SK-N-SH treated with all-trans-retinoic acid at 6 μM for 48 hours (cell line): ENCODE data around the gene ARID5B.
A peak's percentile ranks its signal among the peaks of the same experiment; 100 is the strongest.

Experiments used
- ATAC-seq: fragments of 200-7000 bp; cut with Tn5 transposase; 3 replicates; pipeline ENCODE4 v1.9.1; 2020; ENCODE audit warnings: mild to moderate bottlenecking, moderate library complexity
- BACH2 ChIP-seq: fragments of 250-450 bp; sonication (Bioruptor Pico); IDR thresholded peaks from 2 replicates; pipeline ENCODE4 v1.9.0; 2021; ENCODE audit warnings: mild to moderate bottlenecking, borderline replicate concordance
- CSDC2 ChIP-seq: fragments of 250-450 bp; sonication (Bioruptor Pico); IDR thresholded peaks from 2 replicates; pipeline ENCODE4 v1.5.0; 2020; ENCODE audit warnings: mild to moderate bottlenecking, moderate library complexity
- ESRRG ChIP-seq: fragments of 250-450 bp; sonication (Bioruptor Pico); IDR thresholded peaks from 2 replicates; pipeline ENCODE4 v1.6.1; 2021; ENCODE audit warnings: mild to moderate bottlenecking
- GLIS3 ChIP-seq: fragments of 250-450 bp; sonication (Bioruptor Pico); IDR thresholded peaks from 2 replicates; pipeline ENCODE4 v1.5.0; 2020; ENCODE audit warnings: mild to moderate bottlenecking, moderate library complexity
- ISL1 ChIP-seq: fragments of 250-450 bp; sonication (Bioruptor Pico); IDR thresholded peaks from 2 replicates; pipeline ENCODE4 v2.1.2; 2022; ENCODE audit warnings: mild to moderate bottlenecking, moderate library complexity
- OSR1 ChIP-seq: fragments of 250-450 bp; sonication (Bioruptor Pico); IDR thresholded peaks from 2 replicates; pipeline ENCODE4 v1.8.0; 2022; ENCODE audit warnings: moderate library complexity, mild to moderate bottlenecking, inconsistent platforms
- PPARA ChIP-seq: fragments of 250-450 bp; sonication (Bioruptor Pico); IDR thresholded peaks from 2 replicates; pipeline ENCODE4 v1.5.0; 2020; ENCODE audit warnings: mild to moderate bottlenecking, borderline replicate concordance
- RARB ChIP-seq: fragments of 250-450 bp; sonication (Bioruptor Pico); IDR thresholded peaks from 2 replicates; pipeline ENCODE4 v1.8.0; 2021; ENCODE audit warnings: mild to moderate bottlenecking, moderate library complexity
- SNAI2 ChIP-seq: fragments of 250-450 bp; sonication (Bioruptor Pico); IDR thresholded peaks from 2 replicates; pipeline ENCODE4 v1.5.0; 2020; ENCODE audit warnings: mild to moderate bottlenecking, moderate library complexity
- TOX ChIP-seq: fragments of 250-450 bp; sonication (Bioruptor Pico); IDR thresholded peaks from 2 replicates; pipeline ENCODE4 v1.8.0; 2021; ENCODE audit warnings: mild to moderate bottlenecking, moderate library complexity, borderline replicate concordance
- ZC3H10 ChIP-seq: fragments of 250-450 bp; sonication (Bioruptor Pico); IDR thresholded peaks from 2 replicates; pipeline ENCODE4 v1.5.1; 2021; ENCODE audit warnings: mild to moderate bottlenecking, moderate library complexity
- ZFP30 ChIP-seq: fragments of 450-650 bp; formaldehyde crosslinking; IDR thresholded peaks from 2 replicates; pipeline ENCODE4 v1.5.0; 2022; ENCODE audit warnings: mild to moderate bottlenecking, moderate library complexity
- ZNF565 ChIP-seq: fragments of 450-650 bp; formaldehyde crosslinking; conservative IDR thresholded peaks from 2 replicates; pipeline ENCODE4 v1.5.0; 2020; ENCODE audit warnings: low read depth, mild to moderate bottlenecking, moderate library complexity
- ZNF70 ChIP-seq: fragments of 450-650 bp; formaldehyde crosslinking; IDR thresholded peaks from 2 replicates; pipeline ENCODE4 v1.5.0; 2020; ENCODE audit warnings: mild to moderate bottlenecking, moderate library complexity
- ZNF8 ChIP-seq: fragments of 450-650 bp; formaldehyde crosslinking; IDR thresholded peaks from 2 replicates; pipeline ENCODE4 v1.5.0; 2020; ENCODE audit warnings: mild to moderate bottlenecking, moderate library complexity
- TF ChIP-seq, protein P1 (sequence below): fragments of 250-450 bp; sonication (Bioruptor Pico); IDR thresholded peaks from 2 replicates; pipeline ENCODE4 v1.5.0; 2020; ENCODE audit warnings: mild to moderate bottlenecking, moderate library complexity
- TF ChIP-seq, protein P2 (sequence below): fragments of 250-450 bp; sonication (Bioruptor Pico); IDR thresholded peaks from 2 replicates; pipeline ENCODE4 v1.5.1; 2021; ENCODE audit warnings: mild to moderate bottlenecking, moderate library complexity
- TF ChIP-seq, protein P3 (sequence below): fragments of 250-450 bp; sonication (Bioruptor Pico); IDR thresholded peaks from 2 replicates; pipeline ENCODE4 v1.8.0; 2020; ENCODE audit warnings: mild to moderate bottlenecking, moderate library complexity, borderline replicate concordance
- TF ChIP-seq, protein P4 (sequence below): fragments of 250-450 bp; sonication (Bioruptor Pico); IDR thresholded peaks from 2 replicates; pipeline ENCODE4 v1.8.0; 2021; ENCODE audit warnings: low read depth, mild to moderate bottlenecking, moderate library complexity, borderline replicate concordance

Gene ARID5B

DNA sequence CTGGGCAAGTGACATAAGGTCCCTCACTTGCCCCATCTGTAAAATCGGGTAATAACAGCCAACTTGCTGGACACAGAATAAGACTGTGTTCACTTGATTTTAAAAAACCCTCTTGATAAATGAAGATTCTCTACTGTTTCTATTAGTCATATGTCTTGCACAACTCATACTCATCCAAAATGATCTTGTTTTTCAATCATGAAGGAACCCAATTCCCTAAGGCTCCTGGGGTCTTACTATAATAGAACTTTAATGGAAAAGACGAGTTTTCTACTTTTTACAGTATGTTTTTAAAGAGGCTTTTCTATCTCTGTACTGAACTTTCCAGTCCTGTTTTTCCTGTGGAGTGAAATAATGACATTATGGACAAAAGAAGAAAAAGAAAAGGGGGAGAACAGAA, 103.8 kb downstream of the ARID5B start:
- TF ChIP-seq CSDC2 (no peak), OSR1 (no peak)

DNA sequence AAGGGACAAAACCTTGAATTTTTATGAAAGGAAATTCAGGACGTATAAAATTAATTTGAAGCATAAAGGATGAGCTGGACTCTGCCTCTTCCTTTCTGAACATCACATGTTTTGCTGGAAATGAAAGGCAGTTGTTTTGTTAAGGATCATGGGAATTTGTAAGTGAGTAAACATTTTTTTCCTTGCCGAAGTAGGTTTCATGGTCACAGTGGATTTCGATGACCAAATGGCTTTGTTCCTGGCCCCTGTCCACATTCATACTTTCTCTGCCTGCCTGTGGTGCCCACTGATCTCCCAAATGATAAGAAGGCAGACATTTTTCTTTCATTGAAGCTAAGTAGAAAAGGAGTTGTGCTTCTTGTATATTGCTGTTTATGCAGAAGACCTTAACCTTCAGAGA, 104.2 kb downstream of the ARID5B start:
- no peak for ATAC-seq
- TF ChIP-seq CSDC2 = no peak
- TF ChIP-seq TOX (CRISPR knock-in tag) = no peak
- TF ChIP-seq ISL1 (CRISPR knock-in tag) = 0 out of 2 replicates have a peak, but pooled peaks have one; percentile 14

More for the DNA sequence above, 103.8 kb downstream of the ARID5B start:
- ATAC-seq = no peak

GRCh38 chr10:62007145-62007544, 105.6 kb downstream of the ARID5B start:
- ATAC-seq = no peak
- TF ChIP-seq ZFP30 (no peak), ZNF70 (CRISPR knock-in tag) (no peak), BACH2 (CRISPR knock-in tag) (no peak), ZNF8 (CRISPR knock-in tag) (no peak), ISL1 (CRISPR knock-in tag) (no peak), ZNF565 (no peak), OSR1 (no peak), SNAI2 (CRISPR knock-in tag) (no peak), GLIS3 (CRISPR knock-in tag) (no peak), PPARA (CRISPR knock-in tag) (no peak), TOX (CRISPR knock-in tag) (no peak), CSDC2 (no peak), ESRRG (no peak), ZC3H10 (CRISPR knock-in tag) (no peak), RARB (no peak)
- TF ChIP-seq, protein P1, sequence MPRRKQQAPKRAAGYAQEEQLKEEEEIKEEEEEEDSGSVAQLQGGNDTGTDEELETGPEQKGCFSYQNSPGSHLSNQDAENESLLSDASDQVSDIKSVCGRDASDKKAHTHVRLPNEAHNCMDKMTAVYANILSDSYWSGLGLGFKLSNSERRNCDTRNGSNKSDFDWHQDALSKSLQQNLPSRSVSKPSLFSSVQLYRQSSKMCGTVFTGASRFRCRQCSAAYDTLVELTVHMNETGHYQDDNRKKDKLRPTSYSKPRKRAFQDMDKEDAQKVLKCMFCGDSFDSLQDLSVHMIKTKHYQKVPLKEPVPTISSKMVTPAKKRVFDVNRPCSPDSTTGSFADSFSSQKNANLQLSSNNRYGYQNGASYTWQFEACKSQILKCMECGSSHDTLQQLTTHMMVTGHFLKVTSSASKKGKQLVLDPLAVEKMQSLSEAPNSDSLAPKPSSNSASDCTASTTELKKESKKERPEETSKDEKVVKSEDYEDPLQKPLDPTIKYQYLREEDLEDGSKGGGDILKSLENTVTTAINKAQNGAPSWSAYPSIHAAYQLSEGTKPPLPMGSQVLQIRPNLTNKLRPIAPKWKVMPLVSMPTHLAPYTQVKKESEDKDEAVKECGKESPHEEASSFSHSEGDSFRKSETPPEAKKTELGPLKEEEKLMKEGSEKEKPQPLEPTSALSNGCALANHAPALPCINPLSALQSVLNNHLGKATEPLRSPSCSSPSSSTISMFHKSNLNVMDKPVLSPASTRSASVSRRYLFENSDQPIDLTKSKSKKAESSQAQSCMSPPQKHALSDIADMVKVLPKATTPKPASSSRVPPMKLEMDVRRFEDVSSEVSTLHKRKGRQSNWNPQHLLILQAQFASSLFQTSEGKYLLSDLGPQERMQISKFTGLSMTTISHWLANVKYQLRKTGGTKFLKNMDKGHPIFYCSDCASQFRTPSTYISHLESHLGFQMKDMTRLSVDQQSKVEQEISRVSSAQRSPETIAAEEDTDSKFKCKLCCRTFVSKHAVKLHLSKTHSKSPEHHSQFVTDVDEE (CRISPR knock-in tag) = no peak
- TF ChIP-seq, protein P2, sequence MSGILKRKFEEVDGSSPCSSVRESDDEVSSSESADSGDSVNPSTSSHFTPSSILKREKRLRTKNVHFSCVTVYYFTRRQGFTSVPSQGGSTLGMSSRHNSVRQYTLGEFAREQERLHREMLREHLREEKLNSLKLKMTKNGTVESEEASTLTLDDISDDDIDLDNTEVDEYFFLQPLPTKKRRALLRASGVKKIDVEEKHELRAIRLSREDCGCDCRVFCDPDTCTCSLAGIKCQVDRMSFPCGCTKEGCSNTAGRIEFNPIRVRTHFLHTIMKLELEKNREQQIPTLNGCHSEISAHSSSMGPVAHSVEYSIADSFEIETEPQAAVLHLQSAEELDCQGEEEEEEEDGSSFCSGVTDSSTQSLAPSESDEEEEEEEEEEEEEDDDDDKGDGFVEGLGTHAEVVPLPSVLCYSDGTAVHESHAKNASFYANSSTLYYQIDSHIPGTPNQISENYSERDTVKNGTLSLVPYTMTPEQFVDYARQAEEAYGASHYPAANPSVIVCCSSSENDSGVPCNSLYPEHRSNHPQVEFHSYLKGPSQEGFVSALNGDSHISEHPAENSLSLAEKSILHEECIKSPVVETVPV = no peak
- TF ChIP-seq, protein P3, sequence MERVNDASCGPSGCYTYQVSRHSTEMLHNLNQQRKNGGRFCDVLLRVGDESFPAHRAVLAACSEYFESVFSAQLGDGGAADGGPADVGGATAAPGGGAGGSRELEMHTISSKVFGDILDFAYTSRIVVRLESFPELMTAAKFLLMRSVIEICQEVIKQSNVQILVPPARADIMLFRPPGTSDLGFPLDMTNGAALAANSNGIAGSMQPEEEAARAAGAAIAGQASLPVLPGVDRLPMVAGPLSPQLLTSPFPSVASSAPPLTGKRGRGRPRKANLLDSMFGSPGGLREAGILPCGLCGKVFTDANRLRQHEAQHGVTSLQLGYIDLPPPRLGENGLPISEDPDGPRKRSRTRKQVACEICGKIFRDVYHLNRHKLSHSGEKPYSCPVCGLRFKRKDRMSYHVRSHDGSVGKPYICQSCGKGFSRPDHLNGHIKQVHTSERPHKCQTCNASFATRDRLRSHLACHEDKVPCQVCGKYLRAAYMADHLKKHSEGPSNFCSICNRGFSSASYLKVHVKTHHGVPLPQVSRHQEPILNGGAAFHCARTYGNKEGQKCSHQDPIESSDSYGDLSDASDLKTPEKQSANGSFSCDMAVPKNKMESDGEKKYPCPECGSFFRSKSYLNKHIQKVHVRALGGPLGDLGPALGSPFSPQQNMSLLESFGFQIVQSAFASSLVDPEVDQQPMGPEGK = no peak
- TF ChIP-seq, protein P4, sequence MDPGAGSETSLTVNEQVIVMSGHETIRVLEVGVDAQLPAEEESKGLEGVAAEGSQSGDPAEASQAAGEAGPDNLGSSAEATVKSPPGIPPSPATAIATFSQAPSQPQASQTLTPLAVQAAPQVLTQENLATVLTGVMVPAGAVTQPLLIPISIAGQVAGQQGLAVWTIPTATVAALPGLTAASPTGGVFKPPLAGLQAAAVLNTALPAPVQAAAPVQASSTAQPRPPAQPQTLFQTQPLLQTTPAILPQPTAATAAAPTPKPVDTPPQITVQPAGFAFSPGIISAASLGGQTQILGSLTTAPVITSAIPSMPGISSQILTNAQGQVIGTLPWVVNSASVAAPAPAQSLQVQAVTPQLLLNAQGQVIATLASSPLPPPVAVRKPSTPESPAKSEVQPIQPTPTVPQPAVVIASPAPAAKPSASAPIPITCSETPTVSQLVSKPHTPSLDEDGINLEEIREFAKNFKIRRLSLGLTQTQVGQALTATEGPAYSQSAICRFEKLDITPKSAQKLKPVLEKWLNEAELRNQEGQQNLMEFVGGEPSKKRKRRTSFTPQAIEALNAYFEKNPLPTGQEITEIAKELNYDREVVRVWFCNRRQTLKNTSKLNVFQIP (CRISPR knock-in tag) = no peak

GRCh38 chr10:62008196-62008595, 106.7 kb downstream of the ARID5B start:
- TF ChIP-seq, protein P2 = no peak
- no peak for TF ChIP-seq TOX (CRISPR knock-in tag)
- TF ChIP-seq ISL1 (CRISPR knock-in tag) = no peak
- TF ChIP-seq, protein P4 (CRISPR knock-in tag) = no peak
- TF ChIP-seq ZFP30 = no peak
- no peak for TF ChIP-seq RARB
- TF ChIP-seq ZC3H10 (CRISPR knock-in tag) = no peak
- ATAC-seq = no peak
